Ectodermal cell (in vitro differentiated cells): ENCODE measurements around the gene QSOX1.

Experiments
- H3K27ac ChIP-seq: 2 replicates; pipeline ENCODE4 v1.7.0; 2013; ENCODE audit warnings: mild to moderate bottlenecking, low read depth, low read length; ENCODE audit not compliant: insufficient read depth, poor library complexity, severe bottlenecking
- H3K27me3 ChIP-seq: 2 replicates; pipeline ENCODE4 v1.7.0; 2013; ENCODE audit warnings: mild to moderate bottlenecking, low read length; ENCODE audit not compliant: insufficient read depth, control insufficient read depth, poor library complexity, severe bottlenecking
- H3K36me3 ChIP-seq: one replicate; pipeline ENCODE4 v1.7.0; 2013; ENCODE audit warnings: low read length; ENCODE audit not compliant: control insufficient read depth, insufficient read depth
- H3K4me1 ChIP-seq: one replicate; pipeline ENCODE4 v1.7.0; 2013; ENCODE audit warnings: low read length; ENCODE audit not compliant: control insufficient read depth, insufficient read depth
- H3K4me3 ChIP-seq: 2 replicates; pipeline ENCODE4 v1.7.0; 2013; ENCODE audit warnings: low read depth, low read length, control low read depth; ENCODE audit not compliant: insufficient read depth
- H3K9me3 ChIP-seq: 2 replicates; pipeline ENCODE4 v1.7.0; 2013; ENCODE audit warnings: mild to moderate bottlenecking, low read length, moderate library complexity; ENCODE audit not compliant: control insufficient read depth
- WGBS, 2 experiments: methylation state at CpG; one replicate each; pipeline ENCODE4 v1.1.7; 2013; ENCODE audit warnings: missing lambda C conversion rate in 2 of 2; 5-methylcytosine and 5-hydroxymethylcytosine counted together

QSOX1 gene

DNA sequence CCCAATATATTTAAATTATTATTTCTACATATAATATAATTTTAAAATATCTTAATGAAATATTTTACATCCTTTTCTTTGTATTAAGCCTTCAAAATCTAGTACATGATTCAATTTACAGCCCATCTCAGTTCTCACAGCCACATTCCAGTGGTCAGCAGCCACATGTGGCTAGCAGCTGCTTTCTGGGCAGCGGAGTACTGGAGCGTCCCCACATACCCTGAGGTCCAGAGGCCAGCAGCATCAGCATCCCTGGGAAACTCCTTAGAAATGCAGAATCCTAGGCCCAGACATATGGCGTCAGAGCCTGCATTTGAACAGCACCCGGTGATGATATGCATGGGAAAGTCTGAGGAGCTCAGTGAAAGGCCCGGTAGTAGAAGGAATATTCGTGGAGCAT, 66.8 kb downstream of the QSOX1 start:
- Histone ChIP-seq H3K27ac (no peak overlapping the region), H3K9me3 (no peaks in the 10 kb centered on the region), H3K27me3 (peaks cover 40% of the 10 kb centered on the region)

GRCh38 chr1:180224902-180225301, 70.2 kb downstream of the QSOX1 start:
- Histone ChIP-seq H3K4me3 (no peak overlapping the region), H3K9me3 (no peaks in the 10 kb centered on the region), H3K27ac (no peak overlapping the region), H3K36me3 (no peaks in the 10 kb centered on the region), H3K4me1 (peaks cover 4% of the 10 kb centered on the region), H3K27me3 (peaks cover 70% of the 10 kb centered on the region)
- WGBS, 2 experiments, result 70 to 72% methylated on average over 5 of the region's 5 CpGs

More for the DNA sequence above, 66.8 kb downstream of the QSOX1 start:
- WGBS, 2 experiments, result 85 to 88% methylated on average over 6 of the region's 6 CpGs
- Histone ChIP-seq H3K36me3 (no peaks in the 10 kb centered on the region), H3K4me3 (no peak overlapping the region), H3K4me1 (peaks cover 11% of the 10 kb centered on the region)

- H3K9me3 ChIP-seq, result no peaks in the 10 kb centered on the region
- no peak overlapping the region for H3K27ac ChIP-seq
- peaks cover 75% of the 10 kb centered on the region for H3K27me3 ChIP-seq
- no peak overlapping the region for H3K4me3 ChIP-seq
- WGBS, 2 experiments, result 89 to 91% methylated on average over 2 of the region's 2 CpGs
- no peaks in the 10 kb centered on the region for H3K36me3 ChIP-seq
- peaks cover 4% of the 10 kb centered on the region for H3K4me1 ChIP-seq
Measured at GRCh38 chr1:180225403-180225802, 70.7 kb downstream of the QSOX1 start.

GRCh38 chr1:180227861-180228647, 73.4 kb downstream of the QSOX1 start:
- no peak overlapping the region for H3K27ac ChIP-seq
- peaks cover 96% of the 10 kb centered on the region for H3K27me3 ChIP-seq
- H3K4me3 ChIP-seq, result no peak overlapping the region

GRCh38 chr1:180228648-180229482, 74.2 kb downstream of the QSOX1 start:
- H3K9me3 ChIP-seq, result no peaks in the 10 kb centered on the region
- H3K4me3 ChIP-seq, result peak overlapping the region; percentile 50
- H3K36me3 ChIP-seq, result no peaks in the 10 kb centered on the region
- H3K27ac ChIP-seq, result no peak overlapping the region
- peaks cover 97% of the 10 kb centered on the region for H3K27me3 ChIP-seq
- peaks cover 35% of the 10 kb centered on the region for H3K4me1 ChIP-seq
- WGBS, 2 experiments, result 3% methylated on average over 57 of the region's 57 CpGs

More at GRCh38 chr1:180227861-180228647, 73.4 kb downstream of the QSOX1 start:
- Histone ChIP-seq H3K9me3 (no peaks in the 10 kb centered on the region), H3K4me1 (peaks cover 28% of the 10 kb centered on the region), H3K36me3 (no peaks in the 10 kb centered on the region)
- 22 to 28% methylated on average over 15 to 16 of the region's 17 CpGs for WGBS, 2 experiments

DNA sequence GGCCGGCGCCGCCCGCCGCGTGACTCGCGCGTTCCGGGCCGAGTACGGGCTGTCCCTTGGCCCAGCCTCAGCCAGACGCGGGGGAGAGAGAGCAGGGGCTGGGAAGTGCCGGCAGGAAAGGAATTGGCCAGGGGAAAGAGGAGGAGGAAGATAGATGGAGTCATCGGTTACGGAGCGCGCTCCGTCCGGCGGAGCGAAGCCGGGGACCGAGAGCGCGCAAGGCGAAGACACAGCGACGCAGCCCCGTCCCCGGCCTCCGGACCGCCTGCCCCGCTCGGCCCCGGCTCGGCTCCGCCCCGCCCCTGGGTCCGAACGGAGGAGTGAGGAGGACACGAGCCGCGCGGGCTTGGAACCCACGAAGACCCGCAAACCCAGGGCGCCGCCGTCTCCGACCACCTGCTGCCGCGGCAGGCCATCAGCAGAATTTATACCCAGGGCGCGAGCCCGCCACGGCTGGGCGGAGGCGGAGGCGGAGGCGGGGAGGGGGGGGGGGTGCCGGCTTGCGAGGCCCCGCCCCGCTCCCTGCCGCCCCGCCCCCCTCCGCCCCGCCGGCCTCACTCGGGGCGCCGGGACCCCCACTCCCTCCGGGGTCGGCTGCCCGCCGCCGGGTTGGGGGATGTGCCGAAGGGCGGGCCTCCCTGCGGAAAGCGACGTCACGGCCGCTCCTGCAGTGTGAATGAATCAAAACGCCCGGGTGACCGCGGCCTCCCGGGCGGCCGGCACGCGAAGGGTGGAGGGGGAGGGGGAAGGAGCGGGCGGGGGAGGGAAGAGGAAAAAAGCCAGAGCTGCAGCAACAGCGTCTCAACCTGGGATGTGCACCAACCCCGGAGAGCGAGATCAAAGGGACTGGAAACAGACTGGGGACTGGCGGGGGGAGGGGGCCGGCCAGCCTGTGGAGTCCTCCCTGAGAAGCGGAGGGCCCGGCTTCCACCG, 75.1 kb downstream of the QSOX1 start, which contains the start of gene LHX4:
Gene LHX4 (plus strand): TSS at position 782 of the 933 bp plus-strand sequence. CDS start 266 bp downstream, outside the sequence.
- Histone ChIP-seq H3K4me3 (peak within 1 kb of the TSS; percentile 50), H3K4me1 (peaks cover 40% of the 10 kb centered on the region), H3K36me3 (no peaks in the 10 kb centered on the region), H3K27ac (no peak within 1 kb of the TSS), H3K27me3 (peaks cover 98% of the 10 kb centered on the region), H3K9me3 (no peaks in the 10 kb centered on the region)
- WGBS, 2 experiments, result 0% methylated on average over 105 of the region's 105 CpGs

DNA sequence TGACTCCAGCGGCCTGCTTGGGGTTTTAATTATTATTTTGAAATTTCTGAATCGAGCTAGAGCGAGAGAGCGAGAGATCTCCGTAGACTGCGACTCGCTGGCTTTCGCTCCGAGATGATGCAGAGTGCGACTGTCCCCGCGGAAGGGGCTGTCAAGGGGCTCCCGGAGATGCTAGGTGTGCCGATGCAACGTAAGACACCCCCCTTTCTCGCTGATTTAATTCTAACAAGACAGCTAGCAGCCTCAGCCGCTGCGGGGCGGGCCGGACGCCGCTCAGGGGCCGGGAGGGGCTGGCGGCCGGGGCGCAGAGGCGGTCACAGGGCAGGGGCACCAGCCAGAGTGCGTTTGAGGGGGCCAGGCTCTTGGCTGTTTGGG, 75.7 kb downstream of the QSOX1 start:
- H3K9me3 ChIP-seq, result no peaks in the 10 kb centered on the region
- WGBS, 2 experiments, result 1% methylated on average over 28 of the region's 28 CpGs
- no peak overlapping the region for H3K27ac ChIP-seq
- H3K27me3 ChIP-seq, result peaks cover 98% of the 10 kb centered on the region
- peak overlapping the region; percentile 50 for H3K4me3 ChIP-seq
- H3K36me3 ChIP-seq, result no peaks in the 10 kb centered on the region
- H3K4me1 ChIP-seq, result peaks cover 45% of the 10 kb centered on the region

GRCh38 chr1:180230791-180231505, 76.3 kb downstream of the QSOX1 start:
- Histone ChIP-seq H3K4me1 (peaks cover 50% of the 10 kb centered on the region), H3K36me3 (no peaks in the 10 kb centered on the region), H3K27ac (no peak overlapping the region), H3K4me3 (peak overlapping the region; percentile 50), H3K9me3 (no peaks in the 10 kb centered on the region), H3K27me3 (peaks cover 99% of the 10 kb centered on the region)
- whole genome bisulfite sequencing, 2 experiments, result 0 to 1% methylated on average over 65 of the region's 65 CpGs

GRCh38 chr1:180231506-180231921, 76.8 kb downstream of the QSOX1 start:
- Histone ChIP-seq H3K27ac (no peak overlapping the region), H3K9me3 (no peaks in the 10 kb centered on the region), H3K27me3 (peaks cover 99% of the 10 kb centered on the region), H3K36me3 (no peaks in the 10 kb centered on the region), H3K4me3 (peak overlapping the region; percentile 50), H3K4me1 (peaks cover 56% of the 10 kb centered on the region)
- WGBS, 2 experiments, result 0% methylated on average over 37 of the region's 37 CpGs
